NCI-H748 treated with DMSO at 0.1 percent for 48 hours (cell line): ENCODE results near the gene TMEM82.

ENCODE experiments used
- DNase-seq: peaks from one replicate; lab custom pipeline; 2025; lab: John Stamatoyannopoulos, UW

Gene TMEM82

GRCh38 chr1:15720861-15721260, 21.4 kb upstream of the TMEM82 start:
- no peak for DNase-seq

- DNase-seq, result no peak
Measured at GRCh38 chr1:15722411-15722810, 19.9 kb upstream of the TMEM82 start.

- DNase-seq, result no peak
Measured at GRCh38 chr1:15722836-15723532, 19.3 kb upstream of the TMEM82 start.

GRCh38 chr1:15723631-15724246, 18.6 kb upstream of the TMEM82 start:
- no peak for DNase-seq

GRCh38 chr1:15724949-15725880, 17.1 kb upstream of the TMEM82 start:
- DNase-seq, result no peak

- DNase-seq, result no peak
Measured at GRCh38 chr1:15726508-15726907, 15.8 kb upstream of the TMEM82 start.

GRCh38 chr1:15727021-15727420, 15.3 kb upstream of the TMEM82 start:
- no peak for DNase-seq

- DNase-seq, result no peak
Measured at GRCh38 chr1:15727424-15727823, 14.9 kb upstream of the TMEM82 start.

GRCh38 chr1:15727866-15728534, 14.3 kb upstream of the TMEM82 start:
- DNase-seq, result no peak

GRCh38 chr1:15728937-15729657, 13.2 kb upstream of the TMEM82 start:
- DNase-seq, result no peak

- DNase-seq, result no peak
Measured at GRCh38 chr1:15730423-15730822, 11.9 kb upstream of the TMEM82 start.

GRCh38 chr1:15730936-15731335, 11.4 kb upstream of the TMEM82 start:
- DNase-seq, result no peak

GRCh38 chr1:15731735-15732685, 10.3 kb upstream of the TMEM82 start:
- DNase-seq, result no peak

GRCh38 chr1:15732686-15733081, 9.6 kb upstream of the TMEM82 start:
- no peak for DNase-seq

- DNase-seq, result no peak
Measured at GRCh38 chr1:15733218-15733725, 9.0 kb upstream of the TMEM82 start.

GRCh38 chr1:15733726-15734226, 8.5 kb upstream of the TMEM82 start:
- DNase-seq, result no peak

- no peak for DNase-seq
Measured at GRCh38 chr1:15734296-15734695, 8.0 kb upstream of the TMEM82 start.

GRCh38 chr1:15734901-15735300, 7.4 kb upstream of the TMEM82 start:
- no peak for DNase-seq

GRCh38 chr1:15735304-15736037, 6.8 kb upstream of the TMEM82 start:
- DNase-seq, result no peak
